Measurements from ENCODE around the gene PIK3CA.
"Not testable (repeated sequence)": the region's sequence is repeated elsewhere in the genome, so short reads cannot be mapped to it uniquely, and the experiment has no call there.

PIK3CA gene

GRCh38 chr3:179113903-179114302 lies 34.3 kb upstream of the PIK3CA start:
- TF ChIP-seq CTCF (IDR thresholded peaks at IDR 0.05; ENCODE audit: control extremely low read depth, extremely low read depth, low read depth, missing control alignments): no peak
- DNase-seq (ENCODE audit: extremely low spot score): no peak
- CTCF ChIA-PET: interaction anchor here (1.4 to 1.9 kb wide), 2 partner anchors 11 to 51 kb away, joined by 4 to 5 read pairs; no protein-coding TSS in a partner anchor

GRCh38 chr3:179115444-179115843 lies 32.7 kb upstream of the PIK3CA start:
- DNase-seq (ENCODE audit: extremely low spot score); POLR2A ChIA-PET: not testable (repeated sequence)
- CTCF ChIA-PET: interaction anchor here (1.0 to 1.3 kb wide), 2 partner anchors 13 to 21 kb away, joined by 4 read pairs; no protein-coding TSS in a partner anchor

More at GRCh38 chr3:179113903-179114302, 34.3 kb upstream of the PIK3CA start:
- POLR2A ChIA-PET: no interaction called here

GRCh38 chr3:179116816-179117215 lies 31.3 kb upstream of the PIK3CA start:
- ChIA-PET CTCF (interaction anchor here (1.0 kb wide), 1 partner anchor 25 kb away, joined by 3 read pairs; no protein-coding TSS in a partner anchor), POLR2A (no interaction called here)
- DNase-seq (ENCODE audit: extremely low spot score): no peak
- TF ChIP-seq CTCF (IDR thresholded peaks at IDR 0.05; ENCODE audit: control extremely low read depth, extremely low read depth, low read depth, missing control alignments): no peak

- CTCF ChIA-PET; DNase-seq (ENCODE audit: extremely low spot score); POLR2A ChIA-PET: not testable (repeated sequence)
Observed at GRCh38 chr3:179132191-179132890, 15.8 kb upstream of the PIK3CA start.

- POLR2A ChIA-PET: no interaction called here
- CTCF ChIA-PET: no interaction called here
- DNase-seq (ENCODE audit: extremely low spot score): no peak
- TF ChIP-seq CTCF (IDR thresholded peaks at IDR 0.05; ENCODE audit: control extremely low read depth, extremely low read depth, low read depth, missing control alignments): no peak
Observed at GRCh38 chr3:179133575-179133974, 14.6 kb upstream of the PIK3CA start.

- no peak for TF ChIP-seq CTCF (IDR thresholded peaks at IDR 0.05; ENCODE audit: control extremely low read depth, extremely low read depth, low read depth, missing control alignments)
- ChIA-PET POLR2A (no interaction called here), CTCF (interaction anchor here (0.9 to 2.1 kb wide), 5 partner anchors 12 to 68 kb away, joined by 3 to 13 read pairs (median 4); partner anchors contain the start of gene PIK3CA)
- DNase-seq (ENCODE audit: extremely low spot score): no peak
Observed at GRCh38 chr3:179136195-179136594, 12.0 kb upstream of the PIK3CA start.

GRCh38 chr3:179141890-179142289 lies 6.3 kb upstream of the PIK3CA start:
- DNase-seq (ENCODE audit: extremely low spot score): no peak
- ChIA-PET POLR2A (no interaction called here), CTCF (interaction anchor here (0.6 kb wide), 1 partner anchor 25 kb away, joined by 3 read pairs; no protein-coding TSS in a partner anchor)
- TF ChIP-seq CTCF (IDR thresholded peaks at IDR 0.05; ENCODE audit: control extremely low read depth, extremely low read depth, low read depth, missing control alignments): no peak

All from GM10248 (cell line).